Activated CD4-positive, alpha-beta T cell treated with anti-CD3 and anti-CD28 coated beads for 36 hours (primary cell): ENCODE measurements around the gene LRFN3. TPM values are rescaled to one million over a fixed set of nuclear protein-coding genes. Genes with fewer than 3 reads are reported as not detected.

Experiments used
- ATAC-seq: fragments of 200-7000 bp; cut with Tn5 transposase; one replicate; pipeline ENCODE4 v1.10.0; 2021; ENCODE audit warnings: mild to moderate bottlenecking, moderate library complexity
- CTCF ChIA-PET: fragments of 350-600 bp; sonication (Branson Sonifier 250); formaldehyde crosslinking; loops from one replicate; lab custom pipeline; 2021; ENCODE audit warnings: antibody characterized with exemption; lab: Charles Lee
- POLR2A ChIA-PET: fragments of 350-600 bp; sonication (Branson Sonifier 250); formaldehyde crosslinking; loops from one replicate; lab custom pipeline; 2021; ENCODE audit warnings: antibody characterized with exemption, inconsistent platforms; lab: Charles Lee
- DNase-seq: peaks from one replicate; pipeline ENCODE4 v3.0.0-alpha.2; 2020
- H3K27ac Mint-ChIP-seq: one replicate; pipeline ENCODE4 v1.8.0; 2021; ENCODE audit warnings: mixed read lengths
- H3K27me3 Mint-ChIP-seq: one replicate; pipeline ENCODE4 v1.8.0; 2021; ENCODE audit warnings: mixed read lengths
- H3K36me3 Mint-ChIP-seq: one replicate; pipeline ENCODE4 v1.8.0; 2021; ENCODE audit warnings: low read depth, mixed read lengths
- H3K4me1 Mint-ChIP-seq: one replicate; pipeline ENCODE4 v1.8.0; 2021; ENCODE audit warnings: mixed read lengths
- H3K4me3 Mint-ChIP-seq: one replicate; pipeline ENCODE4 v1.8.0; 2021; ENCODE audit warnings: mild to moderate bottlenecking, moderate library complexity, mixed read lengths
- H3K9me3 Mint-ChIP-seq: one replicate; pipeline ENCODE4 v1.8.0; 2021; ENCODE audit warnings: low read depth, mixed read lengths
- intact Hi-C, 2 experiments: fragments of 100-400 bp; cut with DNase I in 1 of 2; cut with micrococcal nuclease in 1 of 2; formaldehyde crosslinking; loops; one replicate each; pipeline versions ENCODE4 v1.14.2 to v1.15.1; 2022 to 2024; cut with DNase I, micrococcal nuclease
- total RNA-seq, 2 experiments: library from RNA; stranded (reverse); gene quantifications; one replicate each; pipeline ENCODE4 v1.2.3, GENCODE V29; 2021

The LRFN3 gene
- total RNA-seq, 2 experiments from 2014 or later = 7.8 to 8.3 TPM

DNA sequence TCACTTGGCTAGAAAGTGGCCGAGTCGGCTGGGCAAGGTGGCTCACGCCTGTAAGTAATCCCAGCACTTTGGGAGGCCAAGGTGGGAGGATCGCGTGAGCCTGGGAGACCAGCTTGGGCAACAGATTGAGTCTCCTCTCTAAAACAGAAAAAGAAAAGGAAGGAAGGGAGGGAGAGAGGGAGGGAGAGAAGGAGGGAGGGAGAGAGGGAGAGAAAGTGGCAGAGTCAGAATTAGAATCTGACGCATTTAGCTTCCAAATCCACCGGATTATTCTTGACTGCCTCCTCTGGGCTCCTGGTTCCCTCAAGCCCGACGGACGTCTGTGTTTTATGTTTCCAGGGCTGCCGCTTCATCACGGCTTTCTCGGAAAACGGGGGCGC, 22.5 kb downstream of the LRFN3 start:
- DNase-seq (no peak), ATAC-seq (peak; percentile 48)
- H3K4me3 Mint-ChIP-seq = peak overlapping the region; percentile 48
- H3K9me3 Mint-ChIP-seq = peaks cover 5% of the 10 kb centered on the region
- no peaks in the 10 kb centered on the region for H3K36me3 Mint-ChIP-seq
- ChIA-PET POLR2A (interaction anchor here (0.6 kb wide), 2 partner anchors 249 to 538 kb away, joined by 3 to 4 read pairs; no protein-coding TSS in a partner anchor), CTCF (interaction anchor here (0.6 to 1.5 kb wide), 11 partner anchors 9 to 262 kb away, joined by 3 to 5 read pairs (median 3); no protein-coding TSS in a partner anchor)
- H3K27me3 Mint-ChIP-seq = peaks cover 5% of the 10 kb centered on the region
- peaks cover 39% of the 10 kb centered on the region for H3K4me1 Mint-ChIP-seq
- intact Hi-C loops = loop anchor here (1.0 to 5.0 kb wide), 3 partner anchors 22 to 39 kb away; partner anchors contain the start of genes SDHAF1 (in 2 of the 2) and LRFN3 (in 1 of the 2)
- H3K27ac Mint-ChIP-seq = peak overlapping the region; percentile 51

DNA sequence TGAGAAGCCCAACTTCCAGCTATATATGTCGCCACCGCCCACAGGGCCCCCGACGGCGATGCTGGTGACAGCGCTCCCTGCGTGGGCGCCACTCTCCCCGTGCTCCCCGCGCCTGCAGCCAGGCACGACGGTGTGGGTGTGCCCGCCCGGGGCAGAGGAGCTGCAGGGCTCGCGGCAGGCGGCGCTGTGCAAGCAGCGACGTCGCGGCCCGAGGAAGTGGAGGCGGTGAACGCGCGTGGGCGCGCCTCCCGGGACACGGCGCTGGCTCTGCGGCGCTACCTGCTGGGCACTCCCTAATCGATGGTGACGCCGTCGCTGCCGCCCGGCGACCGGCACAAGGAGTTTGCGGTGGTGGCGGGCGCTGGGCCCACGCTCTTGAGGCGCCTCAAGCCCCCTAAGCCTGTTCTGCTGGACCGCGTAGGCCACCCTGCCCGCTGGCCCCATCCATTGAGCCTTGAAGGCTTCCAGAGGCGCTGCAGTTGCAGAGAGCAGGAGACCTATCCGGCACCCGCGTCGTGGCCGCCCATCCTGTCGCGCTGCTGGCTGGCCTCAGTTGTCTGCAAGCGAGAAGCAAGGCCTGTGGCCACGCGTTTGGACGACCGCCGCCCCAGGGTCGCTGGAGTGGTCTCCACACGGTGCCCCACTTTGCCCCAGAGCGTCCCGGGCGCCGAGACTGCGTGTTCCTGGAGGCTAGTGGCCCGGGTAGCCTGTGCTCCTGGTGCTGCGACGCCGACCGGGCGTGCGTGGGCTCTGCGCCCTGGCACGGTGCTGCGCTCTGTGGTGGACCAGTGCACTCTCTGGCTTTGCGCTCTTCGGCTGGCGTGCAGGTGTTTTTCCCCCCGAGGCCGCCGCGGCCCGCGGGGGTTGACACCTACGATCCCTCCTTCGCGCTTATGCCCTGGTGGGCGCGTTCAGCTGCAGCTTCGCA, 23.1 kb downstream of the LRFN3 start:
- Mint-ChIP-seq H3K27me3 (peaks cover 5% of the 10 kb centered on the region), H3K9me3 (peaks cover 5% of the 10 kb centered on the region), H3K4me1 (peaks cover 33% of the 10 kb centered on the region), H3K27ac (no peak overlapping the region), H3K36me3 (no peaks in the 10 kb centered on the region), H3K4me3 (peak overlapping the region; percentile 19)
- intact Hi-C loops = loop anchor here (1.0 to 5.0 kb wide), 3 partner anchors 23 to 38 kb away; partner anchors contain the start of genes SDHAF1 (in 2 of the 2) and LRFN3 (in 1 of the 2)
- ChIA-PET POLR2A (interaction anchor here (0.6 kb wide), 2 partner anchors 204 to 537 kb away, joined by 3 to 6 read pairs; no protein-coding TSS in a partner anchor), CTCF (interaction anchor here (0.6 to 1.5 kb wide), 12 partner anchors 8 to 262 kb away, joined by 3 to 5 read pairs (median 3); partner anchors contain the start of gene SYNE4)
- ATAC-seq (peak; percentile 89), DNase-seq (peak; percentile 87)

- intact Hi-C loops = loop anchor here (1.0 to 5.0 kb wide), 3 partner anchors 24 to 37 kb away; partner anchors contain the start of genes SDHAF1 (in 2 of the 2) and LRFN3 (in 1 of the 2)
- POLR2A ChIA-PET = no interaction called here
- peaks cover 5% of the 10 kb centered on the region for H3K9me3 Mint-ChIP-seq
- CTCF ChIA-PET = interaction anchor here (0.8 to 1.2 kb wide), 3 partner anchors 49 to 267 kb away, joined by 3 to 5 read pairs (median 5); partner anchors contain the start of gene SYNE4
- H3K27ac Mint-ChIP-seq = no peak overlapping the region
- ATAC-seq (no peak), DNase-seq (no peak)
- no peaks in the 10 kb centered on the region for H3K36me3 Mint-ChIP-seq
- H3K4me3 Mint-ChIP-seq = peak overlapping the region; percentile 19
- H3K4me1 Mint-ChIP-seq = peaks cover 29% of the 10 kb centered on the region
- H3K27me3 Mint-ChIP-seq = peaks cover 5% of the 10 kb centered on the region
Measured at GRCh38 chr19:35959968-35960320, 23.8 kb downstream of the LRFN3 start.

DNA sequence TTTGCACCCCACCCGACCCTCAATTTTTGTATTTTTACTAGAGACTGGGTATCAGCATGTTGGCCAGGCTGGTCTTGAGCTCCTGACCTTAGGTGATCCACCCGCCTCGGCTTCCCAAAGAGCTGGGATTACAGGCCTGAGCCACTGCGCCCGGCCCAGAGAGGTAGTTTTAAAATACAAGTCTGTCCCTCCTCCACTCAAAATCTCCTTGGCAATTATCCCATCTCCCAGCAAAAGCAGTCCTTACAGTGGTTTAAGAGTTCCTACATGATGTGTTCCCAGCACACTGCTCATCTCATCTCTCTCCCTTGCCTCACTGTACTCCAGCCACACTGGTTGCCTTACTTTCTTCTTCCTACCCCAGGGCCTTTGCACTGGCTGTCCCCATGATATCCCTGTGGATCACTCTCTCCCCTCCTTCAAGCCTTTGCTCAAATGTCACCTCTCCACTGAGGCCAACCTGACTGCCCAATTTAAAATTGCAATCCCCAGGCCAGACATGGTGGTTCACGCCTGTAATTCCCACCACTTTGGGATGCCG, 24.3 kb downstream of the LRFN3 start:
- peaks cover 5% of the 10 kb centered on the region for H3K27me3 Mint-ChIP-seq
- CTCF ChIA-PET = interaction anchor here (0.8 to 1.2 kb wide), 3 partner anchors 48 to 268 kb away, joined by 3 to 5 read pairs (median 5); partner anchors contain the start of gene SYNE4
- no peak overlapping the region for H3K4me3 Mint-ChIP-seq

DNA sequence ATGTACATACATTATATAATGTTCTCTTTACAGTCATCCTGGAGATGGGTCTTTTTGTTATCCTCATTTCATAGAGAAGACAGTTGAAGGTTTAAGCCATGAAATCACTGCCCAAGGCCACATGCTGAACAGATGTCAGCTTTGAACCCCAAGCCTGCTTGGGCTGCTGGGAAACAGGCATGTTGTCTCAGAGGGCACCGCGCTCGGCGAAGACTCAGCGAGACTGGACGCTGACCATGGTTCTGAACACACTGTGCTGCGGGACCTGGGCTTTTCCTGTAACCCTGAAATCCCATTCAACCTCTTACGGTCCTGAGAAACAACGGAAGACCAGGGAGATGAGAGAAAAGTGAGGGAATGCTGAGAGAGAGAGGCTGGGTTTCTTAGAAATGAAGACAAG, 27.3 kb downstream of the LRFN3 start:
- Mint-ChIP-seq H3K36me3 (no peaks in the 10 kb centered on the region), H3K4me1 (peaks cover 11% of the 10 kb centered on the region), H3K4me3 (no peak overlapping the region), H3K9me3 (no peaks in the 10 kb centered on the region), H3K27ac (no peak overlapping the region), H3K27me3 (peaks cover 7% of the 10 kb centered on the region)
- intact Hi-C loops = no loop called here
- ChIA-PET POLR2A (no interaction called here), CTCF (interaction anchor here (1.4 kb wide), 1 partner anchor 32 kb away, joined by 3 read pairs; no protein-coding TSS in a partner anchor)
- DNase-seq (peak; percentile 75), ATAC-seq (no peak)

More for the DNA sequence above, 24.3 kb downstream of the LRFN3 start:
- Mint-ChIP-seq H3K27ac (no peak overlapping the region), H3K9me3 (peaks cover 5% of the 10 kb centered on the region), H3K4me1 (peaks cover 26% of the 10 kb centered on the region), H3K36me3 (no peaks in the 10 kb centered on the region)
- POLR2A ChIA-PET = no interaction called here
- intact Hi-C loops = no loop called here
- DNase-seq (no peak), ATAC-seq (no peak)

GRCh38 chr19:35966771-35967170, 30.6 kb downstream of the LRFN3 start:
- Mint-ChIP-seq H3K36me3 (no peaks in the 10 kb centered on the region), H3K4me3 (no peak overlapping the region), H3K27me3 (peaks cover 5% of the 10 kb centered on the region), H3K27ac (no peak overlapping the region), H3K4me1 (peaks cover 5% of the 10 kb centered on the region), H3K9me3 (no peaks in the 10 kb centered on the region)
- POLR2A ChIA-PET = no interaction called here
- CTCF ChIA-PET = interaction anchor here (0.6 to 1.4 kb wide), 4 partner anchors 9 to 326 kb away, joined by 3 read pairs; no protein-coding TSS in a partner anchor
- ATAC-seq (no peak), DNase-seq (no peak)
- intact Hi-C loops = no loop called here

GRCh38 chr19:35973487-35973886, 37.3 kb downstream of the LRFN3 start:
- no peak overlapping the region for H3K4me3 Mint-ChIP-seq
- peaks cover 5% of the 10 kb centered on the region for H3K4me1 Mint-ChIP-seq
- no peaks in the 10 kb centered on the region for H3K36me3 Mint-ChIP-seq
- no peaks in the 10 kb centered on the region for H3K9me3 Mint-ChIP-seq
- intact Hi-C loops = no loop called here
- ChIA-PET CTCF (no interaction called here), POLR2A (no interaction called here)
- DNase-seq (no peak), ATAC-seq (peak; percentile 26)
- H3K27ac Mint-ChIP-seq = no peak overlapping the region
- H3K27me3 Mint-ChIP-seq = peaks cover 7% of the 10 kb centered on the region

DNA sequence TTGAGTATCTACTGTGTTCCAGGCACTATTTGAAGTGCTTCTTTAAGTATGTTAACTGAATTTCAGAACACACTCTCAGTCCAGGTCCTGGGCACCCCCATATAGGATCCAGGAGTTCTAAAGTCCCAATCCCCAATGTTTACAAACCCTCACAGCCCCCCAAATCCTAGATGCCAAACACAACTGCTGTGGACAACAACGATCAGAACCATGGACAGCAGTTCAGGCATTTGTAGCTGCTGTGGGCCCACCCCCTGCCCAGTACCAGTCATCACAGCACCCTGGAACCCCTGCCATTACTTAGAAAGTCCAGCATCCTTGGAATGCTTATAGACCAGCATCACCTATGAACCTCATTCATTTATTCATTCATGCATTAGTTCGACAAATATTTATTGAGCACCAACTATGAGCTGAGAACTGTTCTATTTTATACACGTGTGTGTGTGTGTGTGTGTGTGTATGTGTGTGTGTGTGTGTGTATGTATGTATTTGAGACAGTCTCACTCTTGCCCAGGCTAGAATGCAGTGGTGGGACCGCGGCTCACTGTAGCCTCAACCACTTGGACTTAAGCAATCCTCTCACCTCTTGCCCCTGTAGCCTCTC, 39.5 kb downstream of the LRFN3 start:
- Mint-ChIP-seq H3K27ac (no peak overlapping the region), H3K4me1 (no peaks in the 10 kb centered on the region), H3K9me3 (no peaks in the 10 kb centered on the region), H3K36me3 (no peaks in the 10 kb centered on the region), H3K4me3 (no peak overlapping the region), H3K27me3 (peaks cover 16% of the 10 kb centered on the region)
- POLR2A ChIA-PET = no interaction called here
- CTCF ChIA-PET = interaction anchor here (0.6 to 1.0 kb wide), 2 partner anchors 9 to 234 kb away, joined by 3 read pairs; no protein-coding TSS in a partner anchor
- intact Hi-C loops = no loop called here
- ATAC-seq = no peak
- peak; percentile 47 for DNase-seq

- DNase-seq = peak; percentile 63
- peak; percentile 87 for ATAC-seq
- no peaks in the 10 kb centered on the region for H3K36me3 Mint-ChIP-seq
- H3K27me3 Mint-ChIP-seq = peaks cover 19% of the 10 kb centered on the region
- CTCF ChIA-PET = no interaction called here
- H3K4me1 Mint-ChIP-seq = no peaks in the 10 kb centered on the region
- POLR2A ChIA-PET = no interaction called here
- intact Hi-C loops = no loop called here
- H3K4me3 Mint-ChIP-seq = no peak overlapping the region
- no peak overlapping the region for H3K27ac Mint-ChIP-seq
- H3K9me3 Mint-ChIP-seq = no peaks in the 10 kb centered on the region
Measured at GRCh38 chr19:35977446-35978222, 41.5 kb downstream of the LRFN3 start.

- ATAC-seq = no peak
- no peak overlapping the region for H3K4me3 Mint-ChIP-seq
- peaks cover 23% of the 10 kb centered on the region for H3K27me3 Mint-ChIP-seq
- intact Hi-C loops = no loop called here
- no peaks in the 10 kb centered on the region for H3K36me3 Mint-ChIP-seq
- CTCF ChIA-PET = no interaction called here
- DNase-seq = no peak
- no peak overlapping the region for H3K27ac Mint-ChIP-seq
- H3K4me1 Mint-ChIP-seq = no peaks in the 10 kb centered on the region
- no peaks in the 10 kb centered on the region for H3K9me3 Mint-ChIP-seq
- POLR2A ChIA-PET = no interaction called here
Measured at GRCh38 chr19:35978271-35978670, 42.1 kb downstream of the LRFN3 start.
